GM23338 (cell line): Measurements from ENCODE around the gene SLC4A9. TPM values are rescaled to one million over a fixed set of nuclear protein-coding genes. Genes with fewer than 3 reads are reported as not detected.

ENCODE experiments used
- ATAC-seq: fragments of 200-7000 bp; cut with Tn5 transposase; 3 replicates; pipeline ENCODE4 v1.9.1; 2020
- DNase-seq: peaks from one replicate; pipeline ENCODE4 v3.0.0-alpha.2; 2015; ENCODE audit warnings: low spot score
- H2AFZ ChIP-seq: fragments of 200-600 bp; sonication (generic); 2 replicates; pipeline ENCODE4 v1.8.0; 2016; ENCODE audit warnings: antibody characterized with exemption, mild to moderate bottlenecking, moderate library complexity
- H3F3A ChIP-seq: fragments of 200-600 bp; sonication (generic); replicated peaks from 2 replicates; pipeline ENCODE4 v1.8.0; 2017; ENCODE audit warnings: antibody characterized with exemption, mixed run types, low read depth
- H3K27ac ChIP-seq: fragments of 200-600 bp; sonication (generic); 2 replicates; pipeline ENCODE4 v1.6.1; 2016; ENCODE audit warnings: low read depth
- H3K27me3 ChIP-seq: fragments of 200-600 bp; sonication (generic); 2 replicates; pipeline ENCODE4 v1.8.0; 2016; ENCODE audit warnings: mild to moderate bottlenecking, mixed run types, moderate library complexity; ENCODE audit not compliant: insufficient read depth
- H3K36me3 ChIP-seq: fragments of 200-600 bp; sonication (generic); 2 replicates; pipeline ENCODE4 v1.8.0; 2016; ENCODE audit warnings: mild to moderate bottlenecking; ENCODE audit not compliant: insufficient read depth
- H3K4me1 ChIP-seq: fragments of 200-600 bp; sonication (generic); 2 replicates; pipeline ENCODE4 v1.8.0; 2016; ENCODE audit warnings: mild to moderate bottlenecking, moderate library complexity; ENCODE audit not compliant: insufficient read depth
- H3K4me2 ChIP-seq: fragments of 200-600 bp; sonication (generic); 2 replicates; pipeline ENCODE4 v1.7.1; 2017; ENCODE audit warnings: mixed run types
- H3K4me3 ChIP-seq: fragments of 200-600 bp; sonication (generic); 2 replicates; pipeline ENCODE4 v1.6.1; 2016; ENCODE audit warnings: mixed run types
- H3K79me2 ChIP-seq: fragments of 200-600 bp; sonication (generic); replicated peaks from 2 replicates; pipeline ENCODE4 v1.8.0; 2017; ENCODE audit warnings: mild to moderate bottlenecking; ENCODE audit not compliant: insufficient read depth
- H3K9me2 ChIP-seq: fragments of 200-600 bp; sonication (generic); 2 replicates; pipeline ENCODE4 v1.8.0; 2017; ENCODE audit not compliant: insufficient read depth
- H4K20me1 ChIP-seq: fragments of 200-600 bp; sonication (generic); replicated peaks from 2 replicates; pipeline ENCODE4 v1.8.0; 2017; ENCODE audit warnings: mild to moderate bottlenecking; ENCODE audit not compliant: insufficient read depth
- H3K27ac Mint-ChIP-seq: 2 replicates; pipeline ENCODE4 v1.8.0; 2020; ENCODE audit warnings: inconsistent platforms, mild to moderate bottlenecking, moderate library complexity, mixed read lengths
- H3K27me3 Mint-ChIP-seq: 3 replicates; pipeline ENCODE4 v1.8.0; 2022; ENCODE audit warnings: low read depth, mild to moderate bottlenecking, moderate library complexity, mixed read lengths, inconsistent platforms; ENCODE audit not compliant: insufficient read depth, poor library complexity
- H3K36me3 Mint-ChIP-seq: 3 replicates; pipeline ENCODE4 v1.8.0; 2021; ENCODE audit warnings: low read depth, mild to moderate bottlenecking, inconsistent platforms, moderate library complexity, mixed read lengths
- H3K4me1 Mint-ChIP-seq: 3 replicates; pipeline ENCODE4 v1.8.0; 2020; ENCODE audit warnings: mild to moderate bottlenecking, inconsistent platforms, mixed read lengths
- H3K4me3 Mint-ChIP-seq: 3 replicates; pipeline ENCODE4 v1.8.0; 2021; ENCODE audit warnings: moderate library complexity, mild to moderate bottlenecking, inconsistent platforms, mixed read lengths
- H3K9me3 Mint-ChIP-seq: 3 replicates; pipeline ENCODE4 v1.8.0; 2020; ENCODE audit warnings: moderate library complexity, mild to moderate bottlenecking, inconsistent platforms, mixed read lengths
- EZH2 ChIP-seq: fragments of 200-600 bp; sonication (generic); IDR thresholded peaks from one replicate; pipeline ENCODE4 v1.8.0; 2017; ENCODE audit warnings: antibody characterized with exemption, mild to moderate bottlenecking, low read depth; ENCODE audit not compliant: unreplicated experiment
- POLR2AphosphoS5 ChIP-seq: IDR thresholded peaks from 2 replicates; pipeline ENCODE4 v1.6.1; 2016; ENCODE audit warnings: antibody characterized with exemption, low read depth
- REST ChIP-seq: IDR thresholded peaks from one replicate; pipeline ENCODE4 v1.6.1; 2018; ENCODE audit warnings: antibody characterized with exemption; ENCODE audit not compliant: unreplicated experiment
- ZNF462 ChIP-seq: fragments of 250-450 bp; sonication (Bioruptor Pico); IDR thresholded peaks from 2 replicates; pipeline ENCODE4 v1.5.0; 2020; ENCODE audit warnings: mild to moderate bottlenecking, moderate library complexity
- polyA plus RNA-seq: library from polyadenylated mRNA; unstranded; fragments of >200 nt; fragmentation: Nextera tagmentation; extraction: Ambion mirVana; gene quantifications from 2 replicates; pipeline ENCODE4 v1.2.1, GENCODE V29; 2016
- total RNA-seq: library from RNA; depleted of rRNA; stranded (reverse); fragments of >200 nt; shearing (Covaris generic); gene quantifications from 2 replicates; pipeline ENCODE4 v1.2.3, GENCODE V29; 2014
- TF ChIP-seq, protein P1 (sequence below), 2 experiments: fragments of 200-600 bp in 1 of 2; sonication (generic) in 1 of 2; conservative IDR thresholded peaks; 2 replicates each; pipeline versions ENCODE4 v1.5.1 to v1.6.1; 2016 to 2017; ENCODE audit warnings: antibody characterized with exemption in 2 of 2, low read depth in 2 of 2, mild to moderate bottlenecking in 2 of 2, moderate library complexity in 1 of 2

The SLC4A9 gene
- total and polyA plus RNA-seq, 2 experiments from 2014 or later, result 0.08 TPM; not detected in 1

- TF ChIP-seq EZH2, result no peak
- no peak for TF ChIP-seq REST
- peak; percentile 92 for TF ChIP-seq POLR2AphosphoS5
- TF ChIP-seq, protein P1, sequence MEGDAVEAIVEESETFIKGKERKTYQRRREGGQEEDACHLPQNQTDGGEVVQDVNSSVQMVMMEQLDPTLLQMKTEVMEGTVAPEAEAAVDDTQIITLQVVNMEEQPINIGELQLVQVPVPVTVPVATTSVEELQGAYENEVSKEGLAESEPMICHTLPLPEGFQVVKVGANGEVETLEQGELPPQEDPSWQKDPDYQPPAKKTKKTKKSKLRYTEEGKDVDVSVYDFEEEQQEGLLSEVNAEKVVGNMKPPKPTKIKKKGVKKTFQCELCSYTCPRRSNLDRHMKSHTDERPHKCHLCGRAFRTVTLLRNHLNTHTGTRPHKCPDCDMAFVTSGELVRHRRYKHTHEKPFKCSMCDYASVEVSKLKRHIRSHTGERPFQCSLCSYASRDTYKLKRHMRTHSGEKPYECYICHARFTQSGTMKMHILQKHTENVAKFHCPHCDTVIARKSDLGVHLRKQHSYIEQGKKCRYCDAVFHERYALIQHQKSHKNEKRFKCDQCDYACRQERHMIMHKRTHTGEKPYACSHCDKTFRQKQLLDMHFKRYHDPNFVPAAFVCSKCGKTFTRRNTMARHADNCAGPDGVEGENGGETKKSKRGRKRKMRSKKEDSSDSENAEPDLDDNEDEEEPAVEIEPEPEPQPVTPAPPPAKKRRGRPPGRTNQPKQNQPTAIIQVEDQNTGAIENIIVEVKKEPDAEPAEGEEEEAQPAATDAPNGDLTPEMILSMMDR (conservative IDR thresholded peaks at IDR 0.05; ENCODE audit: low read depth in 2 of 2), result peak; percentile 47 to 71
- no peak for TF ChIP-seq ZNF462
- Mint-ChIP-seq H3K4me3 (peak within 1 kb of the TSS; percentile 74), H3K9me3 (no peaks in the 10 kb centered on the region), H3K4me1 (peaks cover 20% of the 10 kb centered on the region), H3K27me3 (peaks cover 14% of the 10 kb centered on the region), H3K36me3 (peaks cover 3% of the 10 kb centered on the region; the same call in 1 of the 3 replicates), H3K27ac (no peak within 1 kb of the TSS)
- H3K9me2 ChIP-seq, result no peaks in the 10 kb centered on the region
- H4K20me1 ChIP-seq, result no peaks in the 10 kb centered on the region; the same call in 1 of the 2 replicates
- H3F3A ChIP-seq, result peaks cover 7% of the 10 kb centered on the region; the same call in 1 of the 2 replicates
- H3K4me1 ChIP-seq, result peaks cover 14% of the 10 kb centered on the region
- DNase-seq, result peak; percentile 95
- peak within 1 kb of the TSS; percentile 97 for H3K4me2 ChIP-seq
- H3K27me3 ChIP-seq, result peaks cover 15% of the 10 kb centered on the region
- ATAC-seq, result peak; percentile 88
- peak within 1 kb of the TSS; percentile 76 for H3K4me3 ChIP-seq
- H3K27ac ChIP-seq, result no peak within 1 kb of the TSS
- H3K36me3 ChIP-seq, result no peaks in the 10 kb centered on the region
- H2AFZ ChIP-seq, result peak within 1 kb of the TSS; percentile 98
- no peaks in the 10 kb centered on the region for H3K79me2 ChIP-seq
These were observed 13.4 kb upstream of the SLC4A9 start, which contains the start of gene HBEGF for GRCh38 chr5:140346348-140347221. TSS of gene HBEGF (minus strand) at chr5:140346603. CDS start at chr5:140346328, 275 bp downstream.
